ENCODE results near the gene RBMS1. TPM values are rescaled to one million over a fixed set of nuclear protein-coding genes. Genes with fewer than 3 reads are reported as not detected.
A peak's percentile ranks its signal among the peaks of the same experiment; 100 is the strongest.

RBMS1 gene
- total and polyA plus RNA-seq, 4 experiments from 2014 or later, result 101 to 131 (median 112) TPM

DNA sequence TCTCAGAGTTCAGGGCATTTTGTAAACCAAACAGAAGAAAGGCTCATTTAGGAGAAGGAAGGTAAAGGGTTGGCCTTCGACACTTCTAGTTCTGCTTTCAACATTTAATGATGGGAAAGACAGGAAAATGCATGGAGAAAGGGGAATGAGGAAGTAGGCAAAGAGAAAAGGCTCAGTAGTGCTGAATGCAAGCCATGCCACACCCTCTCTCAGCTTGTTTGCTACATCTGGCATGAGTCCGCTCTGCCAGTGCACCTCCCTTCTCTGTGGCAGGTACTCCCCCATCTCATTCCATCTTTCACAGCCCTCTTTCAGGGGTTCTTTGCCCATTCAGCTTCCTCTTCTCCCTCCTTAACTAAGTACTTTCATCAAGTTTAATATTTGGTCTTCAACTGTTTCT is 172.6 kb downstream of the RBMS1 start:
- H3K36me3 ChIP-seq (ENCODE audit: insufficient read depth, low read length), result no peaks in the 10 kb centered on the region
- H3K36me3 Mint-ChIP-seq, result peaks cover 14 to 23% of the 10 kb centered on the region in 2 donors
- H3K27me3 Mint-ChIP-seq, result no peaks in the 10 kb centered on the region
- ChIA-PET CTCF (ENCODE audit: partially characterized antibody) (interaction anchor here (1.1 to 5.9 kb wide), 4 partner anchors 8 to 673 kb away, joined by 3 to 98 read pairs (median 4); no protein-coding TSS in a partner anchor), POLR2A (ENCODE audit: partially characterized antibody) (no interaction called here)
- H3K9me3 ChIP-seq (ENCODE audit: control insufficient read depth in 1 of 2, low read length in 2 of 2), result no peaks in the 10 kb centered on the region
- peaks cover 53 to 82% (median 68%) of the 10 kb centered on the region in 4 donors for H3K4me1 Mint-ChIP-seq
- no peaks in the 10 kb centered on the region for H3K27me3 ChIP-seq (ENCODE audit: insufficient read depth, low read length)
- peak overlapping the region in 2 of 8 donors; percentile 3 to 16 for H3K4me3 Mint-ChIP-seq
- no peaks in the 10 kb centered on the region for H3K9me3 Mint-ChIP-seq
- H3K4me3 ChIP-seq (ENCODE audit: low read length in 2 of 2), result no peak overlapping the region
- H3K27ac Mint-ChIP-seq, result peak overlapping the region; percentile 12 to 74 (median 58)
- H3K27ac ChIP-seq (ENCODE audit: low read depth, low read length), result no peak overlapping the region
- intact Hi-C loops (cut with micrococcal nuclease), result no loop called here
- peaks cover 50% of the 10 kb centered on the region for H3K4me1 ChIP-seq (ENCODE audit: insufficient read depth, low read length)
- DNase-seq, result no peak

- Histone ChIP-seq H3K4me3 (ENCODE audit: low read length in 2 of 2) (no peak overlapping the region), H3K4me1 (ENCODE audit: insufficient read depth, low read length) (peaks cover 38% of the 10 kb centered on the region), H3K36me3 (ENCODE audit: insufficient read depth, low read length) (no peaks in the 10 kb centered on the region), H3K9me3 (ENCODE audit: control insufficient read depth in 1 of 2, low read length in 2 of 2) (no peaks in the 10 kb centered on the region), H3K27me3 (ENCODE audit: insufficient read depth, low read length) (no peaks in the 10 kb centered on the region), H3K27ac (ENCODE audit: low read depth, low read length) (no peak overlapping the region)
- intact Hi-C loops (cut with micrococcal nuclease), result no loop called here
- H3K27me3 Mint-ChIP-seq, result no peaks in the 10 kb centered on the region
- ChIA-PET CTCF (ENCODE audit: partially characterized antibody) (no interaction called here), POLR2A (ENCODE audit: partially characterized antibody) (no interaction called here)
- no peak for DNase-seq
- no peaks in the 10 kb centered on the region for H3K9me3 Mint-ChIP-seq
- H3K27ac Mint-ChIP-seq, result no peak overlapping the region
- H3K36me3 Mint-ChIP-seq, result peaks cover 14 to 31% of the 10 kb centered on the region in 2 donors
- H3K4me1 Mint-ChIP-seq, result peaks cover 47 to 81% (median 64%) of the 10 kb centered on the region in 4 donors
- no peak overlapping the region for H3K4me3 Mint-ChIP-seq
Observed at GRCh38 chr2:160319700-160320099, 173.9 kb downstream of the RBMS1 start.

DNA sequence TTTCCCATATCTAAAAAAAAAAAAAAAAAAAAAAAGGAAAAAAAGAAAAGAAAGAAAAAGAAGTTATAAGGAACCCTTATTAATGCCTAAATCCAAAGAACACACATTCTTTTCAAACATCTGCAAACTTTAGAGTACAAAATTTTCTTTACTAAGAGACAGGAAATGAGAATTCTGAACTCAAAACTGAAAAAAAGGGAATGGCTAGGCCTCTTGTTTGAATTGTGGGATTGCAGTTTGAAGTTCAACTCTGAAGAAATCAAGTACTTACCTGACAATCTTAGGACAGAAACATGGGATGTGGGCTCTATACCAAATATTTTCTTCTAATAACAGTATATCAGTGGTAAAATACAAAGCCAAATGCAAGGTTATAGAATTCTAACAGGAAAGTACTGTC is 175.4 kb downstream of the RBMS1 start:
- H3K27ac ChIP-seq (ENCODE audit: low read depth, low read length), result no peak overlapping the region
- POLR2A ChIA-PET (ENCODE audit: partially characterized antibody), result no interaction called here
- Mint-ChIP-seq H3K4me3 (no peak overlapping the region), H3K9me3 (no peaks in the 10 kb centered on the region), H3K36me3 (peaks cover 14 to 36% of the 10 kb centered on the region in 2 donors), H3K27ac (no peak overlapping the region), H3K4me1 (peaks cover 50 to 78% (median 61%) of the 10 kb centered on the region in 4 donors), H3K27me3 (no peaks in the 10 kb centered on the region)
- H3K9me3 ChIP-seq (ENCODE audit: control insufficient read depth in 1 of 2, low read length in 2 of 2), result no peaks in the 10 kb centered on the region
- H3K4me3 ChIP-seq (ENCODE audit: low read length in 2 of 2), result no peak overlapping the region
- DNase-seq, result no peak
- no peaks in the 10 kb centered on the region for H3K27me3 ChIP-seq (ENCODE audit: insufficient read depth, low read length)
- H3K36me3 ChIP-seq (ENCODE audit: insufficient read depth, low read length), result no peaks in the 10 kb centered on the region
- H3K4me1 ChIP-seq (ENCODE audit: insufficient read depth, low read length), result peaks cover 30% of the 10 kb centered on the region
- CTCF ChIA-PET (ENCODE audit: partially characterized antibody), result interaction anchor here (0.7 to 1.2 kb wide), 3 partner anchors 49 to 678 kb away, joined by 3 to 4 read pairs (median 4); no protein-coding TSS in a partner anchor
- intact Hi-C loops (cut with micrococcal nuclease), result no loop called here

- POLR2A ChIA-PET (ENCODE audit: partially characterized antibody), result no interaction called here
- Histone ChIP-seq H3K36me3 (ENCODE audit: insufficient read depth, low read length) (no peaks in the 10 kb centered on the region), H3K9me3 (ENCODE audit: control insufficient read depth in 1 of 2, low read length in 2 of 2) (no peaks in the 10 kb centered on the region), H3K4me1 (ENCODE audit: insufficient read depth, low read length) (peaks cover 22% of the 10 kb centered on the region), H3K4me3 (ENCODE audit: low read length in 2 of 2) (no peak overlapping the region), H3K27me3 (ENCODE audit: insufficient read depth, low read length) (no peaks in the 10 kb centered on the region), H3K27ac (ENCODE audit: low read depth, low read length) (no peak overlapping the region)
- intact Hi-C loops (cut with micrococcal nuclease), result no loop called here
- no peak for DNase-seq
- H3K4me1 Mint-ChIP-seq, result peaks cover 45 to 73% (median 57%) of the 10 kb centered on the region in 4 donors
- H3K36me3 Mint-ChIP-seq, result peaks cover 14 to 40% of the 10 kb centered on the region in 2 donors
- H3K27ac Mint-ChIP-seq, result peak overlapping the region in 2 of 7 donors; percentile 64 to 78
- CTCF ChIA-PET (ENCODE audit: partially characterized antibody), result interaction anchor here (0.7 to 1.2 kb wide), 3 partner anchors 48 to 678 kb away, joined by 3 to 4 read pairs (median 4); no protein-coding TSS in a partner anchor
- H3K4me3 Mint-ChIP-seq, result no peak overlapping the region
- no peaks in the 10 kb centered on the region for H3K9me3 Mint-ChIP-seq
- no peaks in the 10 kb centered on the region for H3K27me3 Mint-ChIP-seq
Observed at GRCh38 chr2:160317181-160318099, 176.2 kb downstream of the RBMS1 start.

DNA sequence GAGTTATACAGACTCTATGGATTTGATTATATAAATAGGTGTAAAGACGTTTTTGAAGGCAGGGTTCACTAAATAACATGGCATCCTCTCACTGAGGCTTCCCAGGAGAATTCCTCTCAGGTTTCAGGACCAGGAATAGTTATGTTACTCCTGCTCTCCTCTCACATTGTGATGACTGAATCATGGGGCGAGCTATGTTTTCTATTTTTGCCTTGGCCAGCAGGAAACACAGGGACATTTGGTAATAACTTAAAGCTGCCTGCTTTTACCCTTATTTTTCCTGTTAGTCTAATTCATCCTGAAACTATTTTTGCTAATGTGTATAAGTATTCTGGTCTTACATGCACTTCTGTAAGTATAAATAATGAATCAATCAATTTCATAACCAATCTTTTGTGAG is 178.3 kb downstream of the RBMS1 start:
- POLR2A ChIA-PET (ENCODE audit: partially characterized antibody), result no interaction called here
- peaks cover 22 to 50% of the 10 kb centered on the region in 2 donors for H3K36me3 Mint-ChIP-seq
- H3K4me1 Mint-ChIP-seq, result peaks cover 27 to 52% (median 37%) of the 10 kb centered on the region in 4 donors

DNA sequence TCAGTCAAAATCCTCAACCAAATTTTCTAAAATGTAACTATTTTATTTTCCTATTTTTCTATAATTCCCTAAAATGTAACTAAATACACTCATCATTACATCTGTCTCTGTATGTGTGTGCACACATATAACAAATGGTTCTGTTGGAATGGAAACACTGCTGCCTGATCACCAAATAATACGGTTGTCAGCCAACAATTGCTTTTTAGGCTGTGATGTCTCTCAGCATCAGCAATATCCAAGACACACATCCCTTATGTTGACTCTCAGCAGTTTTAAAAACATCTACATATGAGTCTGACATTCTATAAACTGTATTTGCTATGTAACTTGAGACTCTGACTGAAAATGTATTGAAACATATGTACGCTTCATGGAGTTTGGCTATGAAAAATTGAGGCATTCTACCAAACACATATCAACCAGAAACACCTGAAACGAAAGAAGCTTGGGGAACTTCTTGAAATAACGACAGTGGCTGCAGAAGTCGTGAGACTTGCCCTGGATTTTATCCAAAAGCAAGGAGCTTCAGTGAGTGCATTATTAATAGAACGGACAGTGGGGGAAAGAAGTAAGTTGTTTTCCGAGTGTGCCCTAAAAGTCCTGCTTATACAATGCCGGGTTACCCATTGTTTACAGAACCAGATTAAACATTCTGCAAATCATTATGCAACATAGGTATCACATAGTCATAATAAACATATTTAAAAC is 183.3 kb downstream of the RBMS1 start:
- no peaks in the 10 kb centered on the region for H3K9me3 ChIP-seq (ENCODE audit: control insufficient read depth in 1 of 2, low read length in 2 of 2)
- no peaks in the 10 kb centered on the region for H3K27me3 ChIP-seq (ENCODE audit: insufficient read depth, low read length)
- Mint-ChIP-seq H3K27me3 (no peaks in the 10 kb centered on the region), H3K4me1 (peaks cover 11 to 43% (median 30%) of the 10 kb centered on the region in 4 donors), H3K4me3 (no peak overlapping the region), H3K36me3 (peaks cover 31 to 60% of the 10 kb centered on the region in 2 donors), H3K9me3 (no peaks in the 10 kb centered on the region), H3K27ac (no peak overlapping the region)
- H3K27ac ChIP-seq (ENCODE audit: low read depth, low read length), result no peak overlapping the region
- no peak overlapping the region for H3K4me3 ChIP-seq (ENCODE audit: low read length in 2 of 2)
- ChIA-PET CTCF (ENCODE audit: partially characterized antibody) (interaction anchor here (1.2 to 2.0 kb wide), 2 partner anchors 14 to 40 kb away, joined by 4 to 8 read pairs; no protein-coding TSS in a partner anchor), POLR2A (ENCODE audit: partially characterized antibody) (no interaction called here)
- no peaks in the 10 kb centered on the region for H3K4me1 ChIP-seq (ENCODE audit: insufficient read depth, low read length)
- no peak for DNase-seq
- no peaks in the 10 kb centered on the region for H3K36me3 ChIP-seq (ENCODE audit: insufficient read depth, low read length)
- intact Hi-C loops (cut with micrococcal nuclease), result no loop called here

More for the DNA sequence above, 178.3 kb downstream of the RBMS1 start:
- no peaks in the 10 kb centered on the region for H3K27me3 Mint-ChIP-seq
- H3K27ac Mint-ChIP-seq, result peak overlapping the region in 4 of 7 donors; percentile 8 to 61 (median 44)
- intact Hi-C loops (cut with micrococcal nuclease), result no loop called here
- no peaks in the 10 kb centered on the region for H3K9me3 Mint-ChIP-seq
- H3K36me3 ChIP-seq (ENCODE audit: insufficient read depth, low read length), result no peaks in the 10 kb centered on the region
- DNase-seq, result no peak
- H3K27me3 ChIP-seq (ENCODE audit: insufficient read depth, low read length), result no peaks in the 10 kb centered on the region
- no peak overlapping the region for H3K4me3 Mint-ChIP-seq
- no peaks in the 10 kb centered on the region for H3K9me3 ChIP-seq (ENCODE audit: control insufficient read depth in 1 of 2, low read length in 2 of 2)
- peaks cover 10% of the 10 kb centered on the region for H3K4me1 ChIP-seq (ENCODE audit: insufficient read depth, low read length)
- CTCF ChIA-PET (ENCODE audit: partially characterized antibody), result interaction anchor here (1.1 to 3.0 kb wide), 4 partner anchors 8 to 67 kb away, joined by 3 to 28 read pairs (median 4); no protein-coding TSS in a partner anchor
- no peak overlapping the region for H3K27ac ChIP-seq (ENCODE audit: low read depth, low read length)
- H3K4me3 ChIP-seq (ENCODE audit: low read length in 2 of 2), result no peak overlapping the region

DNA sequence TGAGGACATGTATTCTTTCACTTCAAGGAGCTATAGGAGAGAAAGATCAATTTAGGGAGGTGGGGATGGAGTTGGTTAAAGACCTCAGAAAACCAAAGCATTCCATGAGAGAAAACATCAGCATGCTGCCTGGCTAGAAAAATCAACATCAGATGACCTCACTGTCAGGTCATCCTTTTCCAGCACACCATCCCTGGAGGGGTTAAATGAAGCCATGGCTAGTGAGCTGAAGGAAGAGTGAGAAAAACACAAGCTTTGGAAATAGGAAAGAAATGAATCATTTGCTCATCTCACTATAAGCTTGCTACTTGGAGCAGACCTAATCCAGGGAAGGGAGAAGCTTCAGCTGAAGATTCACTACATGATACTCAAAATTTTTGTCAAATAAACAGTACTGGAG is 184.0 kb downstream of the RBMS1 start:
- Histone ChIP-seq H3K4me3 (ENCODE audit: low read length in 2 of 2) (no peak overlapping the region), H3K4me1 (ENCODE audit: insufficient read depth, low read length) (no peaks in the 10 kb centered on the region), H3K27ac (ENCODE audit: low read depth, low read length) (no peak overlapping the region), H3K36me3 (ENCODE audit: insufficient read depth, low read length) (no peaks in the 10 kb centered on the region), H3K27me3 (ENCODE audit: insufficient read depth, low read length) (no peaks in the 10 kb centered on the region), H3K9me3 (ENCODE audit: control insufficient read depth in 1 of 2, low read length in 2 of 2) (no peaks in the 10 kb centered on the region)
- Mint-ChIP-seq H3K9me3 (no peaks in the 10 kb centered on the region), H3K27ac (peak overlapping the region in 2 of 7 donors; percentile 61 to 88), H3K36me3 (peaks cover 32 to 57% of the 10 kb centered on the region in 2 donors), H3K27me3 (no peaks in the 10 kb centered on the region), H3K4me1 (peaks cover 8 to 37% (median 24%) of the 10 kb centered on the region in 4 donors), H3K4me3 (no peak overlapping the region)
- intact Hi-C loops (cut with micrococcal nuclease), result loop anchor here (2.0 kb wide), 1 partner anchor 15 kb away; no protein-coding TSS in a partner anchor
- no peak for DNase-seq
- CTCF ChIA-PET (ENCODE audit: partially characterized antibody), result interaction anchor here (1.2 kb wide), 1 partner anchor 39 kb away, joined by 4 read pairs; no protein-coding TSS in a partner anchor
- POLR2A ChIA-PET (ENCODE audit: partially characterized antibody), result no interaction called here
